ENCODE measurements around the gene CTNNA2.

CTNNA2 gene

GRCh38 chr2:80454628-80455027, 941.8 kb downstream of the CTNNA2 start:
- DNase-seq, result no peak

GRCh38 chr2:80459028-80459427, 946.2 kb downstream of the CTNNA2 start:
- no peak for DNase-seq

DNA sequence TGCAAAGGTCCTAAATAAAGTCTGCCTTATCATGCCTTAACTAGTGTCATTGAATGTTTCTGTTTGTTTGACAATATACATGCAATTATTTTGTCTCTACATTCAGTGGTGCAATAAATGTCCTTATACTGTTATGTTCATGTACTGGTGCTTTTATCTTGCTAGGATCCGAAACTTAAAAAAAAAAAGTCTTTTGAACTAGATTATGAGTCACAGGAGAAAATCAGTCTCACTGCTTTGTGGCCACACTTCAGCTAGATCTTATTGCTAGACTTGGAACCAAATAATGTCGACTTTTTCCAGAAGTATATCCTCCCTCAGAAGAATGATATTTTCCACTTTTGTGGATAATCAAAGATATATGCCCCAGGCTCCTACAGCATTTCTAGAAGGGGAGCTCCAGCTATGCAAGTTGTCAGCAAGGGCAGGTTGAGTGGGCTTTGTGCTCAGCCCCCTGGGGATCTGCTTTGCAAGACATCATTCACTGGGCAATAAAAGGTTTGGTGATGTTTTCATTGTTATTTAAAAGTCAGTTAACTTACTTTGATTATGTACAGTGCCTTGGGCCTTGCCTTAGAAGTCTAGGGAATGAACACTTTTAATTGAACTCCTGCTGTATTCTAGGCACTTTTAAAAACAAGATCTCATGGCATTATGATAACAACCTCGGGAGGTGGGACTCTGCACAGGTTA, 948.8 kb downstream of the CTNNA2 start:
- no peak for DNase-seq

GRCh38 chr2:80462654-80463053, 949.8 kb downstream of the CTNNA2 start:
- DNase-seq, result no peak

DNA sequence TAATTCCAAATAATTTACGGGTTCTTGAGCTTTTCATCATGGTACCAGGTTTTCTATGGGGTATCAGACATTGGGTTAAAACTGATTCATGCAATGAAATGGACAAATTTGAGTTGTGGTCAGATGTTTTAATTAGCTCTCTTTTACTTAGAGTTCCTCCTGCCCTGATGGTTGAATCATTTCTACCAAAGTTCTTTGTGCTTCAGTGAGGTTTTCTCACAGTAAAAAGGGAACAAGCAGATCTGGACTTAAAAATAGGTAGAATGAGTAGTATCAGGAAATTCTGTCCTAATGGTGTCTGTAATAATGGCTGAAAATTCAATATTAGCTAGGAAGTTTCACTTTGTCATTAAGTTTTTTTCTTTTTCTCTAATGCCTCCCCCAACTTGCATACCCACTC, 951.4 kb downstream of the CTNNA2 start:
- DNase-seq, result no peak

DNA sequence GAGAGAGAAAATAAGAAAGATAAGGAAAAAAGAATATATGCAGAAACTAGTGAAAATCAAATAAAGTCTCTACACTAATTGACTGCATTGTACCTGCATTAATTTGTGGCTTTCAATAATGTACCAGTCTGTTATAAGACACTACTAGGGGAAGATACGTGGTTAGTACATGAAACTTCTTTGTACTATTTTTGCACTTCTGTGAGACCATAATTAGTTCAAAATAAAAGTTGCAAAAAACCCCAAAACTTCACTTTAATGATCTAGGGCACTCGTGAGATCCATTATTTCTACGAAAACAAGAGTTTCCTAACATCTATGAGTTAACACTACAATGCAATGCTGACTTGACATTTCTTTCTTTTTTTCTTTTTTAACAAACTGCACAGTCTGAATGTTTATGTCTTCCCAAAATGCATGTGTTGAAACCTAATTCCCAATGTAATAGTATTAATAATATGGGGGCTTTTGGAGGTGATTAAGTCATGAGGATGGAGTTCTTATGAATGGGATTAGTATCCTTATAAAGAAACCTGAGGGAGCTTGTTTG, 954.5 kb downstream of the CTNNA2 start:
- no peak for DNase-seq

DNA sequence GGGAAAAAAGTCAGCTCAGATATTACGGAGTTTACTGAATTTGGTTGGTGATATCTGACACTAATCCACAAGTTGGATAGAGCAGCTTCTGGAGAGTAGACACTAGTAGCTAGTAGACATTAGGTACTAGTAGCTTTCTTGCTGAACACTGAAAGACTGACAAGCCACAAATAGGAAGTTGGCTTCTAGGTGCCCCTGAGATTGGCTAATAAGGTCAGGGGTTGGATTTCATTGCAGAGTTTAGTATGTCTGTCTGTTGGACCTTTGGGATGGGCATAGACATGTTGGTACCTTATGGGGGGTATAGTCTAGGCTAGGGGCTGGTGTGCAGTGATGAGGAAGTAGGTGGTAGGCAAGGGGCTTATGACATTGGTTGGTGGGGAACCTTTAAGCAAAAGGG, 956.6 kb downstream of the CTNNA2 start:
- DNase-seq, result no peak

GRCh38 chr2:80473069-80473468, 960.2 kb downstream of the CTNNA2 start:
- DNase-seq, result no peak

GRCh38 chr2:80473796-80474195, 960.9 kb downstream of the CTNNA2 start:
- no peak for DNase-seq

DNA sequence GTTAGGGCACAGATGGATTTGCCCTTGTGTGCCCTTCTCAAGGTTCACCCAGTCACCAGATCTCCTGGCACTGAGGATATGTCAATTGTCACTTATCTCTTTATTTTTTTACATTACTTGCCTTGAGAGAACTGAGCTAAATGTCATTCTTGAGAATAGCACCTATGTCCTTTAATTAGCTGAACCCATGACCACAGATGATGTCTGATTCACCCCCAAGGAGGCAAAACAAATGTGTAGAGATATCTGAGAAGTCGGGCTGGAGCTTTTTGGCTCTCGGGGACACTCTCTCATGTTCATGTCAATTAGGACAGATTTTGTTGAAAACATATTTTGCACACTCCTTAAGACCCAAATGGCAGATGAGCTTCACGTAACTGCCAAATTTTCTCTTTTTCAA, 963.1 kb downstream of the CTNNA2 start:
- no peak for DNase-seq

- no peak for DNase-seq
These were observed 963.8 kb downstream of the CTNNA2 start for GRCh38 chr2:80476535-80477117.

DNA sequence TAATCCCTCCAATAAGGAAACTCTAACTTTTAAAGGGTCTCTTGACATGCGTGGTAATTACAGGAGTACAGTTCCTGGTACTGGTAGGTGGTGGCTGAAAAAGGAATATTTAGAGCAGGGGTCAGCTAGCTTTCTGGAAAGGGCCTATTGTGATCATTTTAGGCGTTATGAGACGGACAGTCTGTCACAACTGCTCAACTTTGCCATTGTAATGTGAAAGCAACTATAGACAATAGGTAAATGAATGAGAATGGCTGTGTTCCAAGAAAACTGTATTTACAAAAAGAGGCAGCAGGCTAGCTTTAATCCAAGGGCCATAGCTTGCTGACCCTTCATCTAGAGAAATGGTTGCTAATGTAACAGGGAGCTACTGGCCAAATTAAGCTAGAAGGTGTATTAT, 969.4 kb downstream of the CTNNA2 start:
- DNase-seq, result no peak

DNA sequence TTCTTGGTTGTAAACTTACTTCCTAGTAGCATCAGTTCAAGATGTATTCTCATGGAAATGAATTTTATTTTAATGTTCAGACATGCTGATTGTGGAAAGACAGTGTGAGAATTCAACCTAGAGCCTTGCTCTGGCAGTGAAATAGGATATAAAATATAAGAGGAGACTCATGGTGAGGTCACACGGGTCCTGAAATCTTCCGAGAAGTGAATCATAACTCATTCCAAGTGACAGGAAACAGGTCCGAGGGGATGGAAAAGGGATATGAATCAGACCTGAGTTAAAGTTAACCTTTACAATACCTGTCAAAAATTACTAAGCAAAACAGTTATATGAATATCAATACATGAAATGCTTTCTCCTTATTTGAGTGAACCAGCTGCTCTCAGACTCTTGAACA, 976.9 kb downstream of the CTNNA2 start:
- DNase-seq, result no peak

- DNase-seq, result no peak
These were observed 978.1 kb downstream of the CTNNA2 start for GRCh38 chr2:80490964-80491363.

GRCh38 chr2:80496346-80496745, 983.5 kb downstream of the CTNNA2 start:
- DNase-seq, result no peak

DNA sequence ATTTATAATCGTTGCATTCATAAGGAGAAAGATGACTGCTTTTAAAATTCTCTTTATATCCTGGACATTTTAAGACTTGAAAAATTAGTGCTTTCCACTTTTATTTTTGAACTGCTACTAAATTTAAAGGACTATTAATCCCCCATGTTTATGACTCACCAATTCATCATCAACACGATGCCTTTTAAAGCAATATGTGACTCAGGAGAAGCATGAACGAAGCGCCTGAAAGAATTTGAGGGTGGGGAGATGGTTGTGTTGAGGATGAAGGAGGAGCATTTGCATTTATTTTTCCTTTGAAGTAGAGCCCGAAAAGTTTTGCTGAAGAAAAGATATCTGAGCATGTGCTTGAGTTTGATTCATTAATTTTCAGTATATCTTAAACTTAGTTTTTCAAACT, 983.9 kb downstream of the CTNNA2 start:
- no peak for DNase-seq

- peak; percentile 21 for DNase-seq
These were observed 986.2 kb downstream of the CTNNA2 start for GRCh38 chr2:80499095-80499494.

DNA sequence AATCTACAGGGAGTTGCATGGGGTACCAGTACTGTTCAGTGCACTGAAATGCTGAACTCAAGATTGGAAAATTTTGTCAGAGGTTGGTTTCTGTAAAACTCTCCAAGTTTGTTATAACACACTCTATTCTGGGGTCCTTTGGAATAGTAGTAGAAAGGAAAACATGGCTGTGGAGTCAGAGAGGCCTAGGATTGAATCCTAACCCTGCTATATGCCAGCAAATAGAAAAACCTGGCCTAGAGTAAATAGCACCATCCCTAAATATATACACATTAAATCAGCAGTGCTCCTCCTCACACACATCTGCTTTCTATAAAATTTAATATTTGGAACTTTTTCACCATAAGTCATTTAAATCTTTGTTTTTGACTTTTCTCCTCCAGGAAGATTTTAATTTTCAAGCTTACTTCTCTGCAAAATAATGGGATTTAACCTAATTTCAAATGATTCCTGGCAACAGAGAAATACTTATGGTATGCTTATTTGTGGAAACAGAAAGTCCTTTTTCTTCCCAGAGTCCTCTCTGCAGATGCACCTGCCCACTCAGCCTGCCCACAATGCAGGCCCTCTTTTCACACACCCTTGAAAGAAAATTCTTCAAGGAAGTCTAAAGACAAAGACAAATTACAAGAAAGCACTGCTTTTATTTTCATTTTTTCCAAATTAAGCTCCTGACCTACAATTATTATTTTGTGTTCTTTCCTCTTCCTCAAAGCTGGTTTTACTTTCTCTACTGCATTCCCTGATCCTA, 989.2 kb downstream of the CTNNA2 start:
- no peak for DNase-seq

- no peak for DNase-seq
These were observed 993.7 kb downstream of the CTNNA2 start for GRCh38 chr2:80506563-80506962.

GRCh38 chr2:80510716-80511115, 997.9 kb downstream of the CTNNA2 start:
- no peak for DNase-seq

GRCh38 chr2:80515964-80516363, 1003.1 kb downstream of the CTNNA2 start:
- no peak for DNase-seq

GRCh38 chr2:80517316-80517715, 1004.5 kb downstream of the CTNNA2 start:
- DNase-seq, result no peak

GRCh38 chr2:80519121-80519643, 1006.3 kb downstream of the CTNNA2 start:
- DNase-seq, result no peak

All from NCI-H1105 treated with DMSO at 0.1 percent for 48 hours (cell line).